ENCODE results near the gene HOXB6. TPM values are rescaled to one million over a fixed set of nuclear protein-coding genes. Genes with fewer than 3 reads are reported as not detected.

HOXB6 gene
- total RNA-seq, 6 donors from 2014 or later = 1.1 to 11.3 (median 7.0) TPM

DNA sequence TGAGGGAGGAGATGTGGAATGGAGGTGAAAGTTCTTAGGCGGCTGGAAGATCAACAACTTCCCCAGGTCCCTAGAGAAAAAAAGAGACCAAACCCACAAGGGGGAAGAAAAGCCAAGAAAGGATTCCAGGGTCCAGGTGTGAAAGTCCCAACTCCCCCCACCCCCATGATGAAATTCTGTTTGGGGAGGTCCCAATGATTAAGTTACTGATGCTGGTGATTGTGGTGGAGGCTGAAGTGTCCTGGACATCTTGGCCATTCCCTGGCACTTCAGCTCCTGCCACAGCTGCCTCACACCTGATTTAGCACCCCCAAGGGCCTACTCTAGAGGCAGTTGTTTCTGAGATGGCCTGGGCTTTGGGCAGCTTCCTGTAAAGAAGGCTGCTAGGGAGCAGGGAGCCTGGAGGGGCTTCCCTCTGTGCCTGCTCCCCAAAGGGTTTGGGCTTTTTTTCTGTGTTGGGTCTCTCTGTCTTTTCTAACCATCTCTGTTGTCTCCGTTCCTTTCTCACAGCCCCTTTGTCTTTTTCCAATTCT lies 39.7 kb downstream of the HOXB6 start:
- Histone ChIP-seq H3K9me3 (no peaks in the 10 kb centered on the region), H3K27ac (peak overlapping the region in 3 of 4 donors; percentile 53 to 83 (median 56)), H3K36me3 (no peaks in the 10 kb centered on the region), H3K4me1 (peaks cover 9 to 17% (median 13%) of the 10 kb centered on the region in 4 donors), H3K27me3 (peaks cover 0 to 28% (median 6%) of the 10 kb centered on the region in 4 donors), H3K4me3 (no peak overlapping the region)
- 56 to 60% methylated on average over 2 of the region's 2 CpGs for WGBS, 2 donors
- TF ChIP-seq POLR2AphosphoS5 (IDR thresholded peaks at IDR 0.05) (no peak), CTCF (IDR thresholded peaks at IDR 0.05) (no peak), EP300 (IDR thresholded peaks at IDR 0.05) (no peak), POLR2A (IDR thresholded peaks at IDR 0.05) (no peak)
- ATAC-seq (ENCODE audit: low FRiP score in 2 of 2) = no peak
- DNase-seq = no peak

DNA sequence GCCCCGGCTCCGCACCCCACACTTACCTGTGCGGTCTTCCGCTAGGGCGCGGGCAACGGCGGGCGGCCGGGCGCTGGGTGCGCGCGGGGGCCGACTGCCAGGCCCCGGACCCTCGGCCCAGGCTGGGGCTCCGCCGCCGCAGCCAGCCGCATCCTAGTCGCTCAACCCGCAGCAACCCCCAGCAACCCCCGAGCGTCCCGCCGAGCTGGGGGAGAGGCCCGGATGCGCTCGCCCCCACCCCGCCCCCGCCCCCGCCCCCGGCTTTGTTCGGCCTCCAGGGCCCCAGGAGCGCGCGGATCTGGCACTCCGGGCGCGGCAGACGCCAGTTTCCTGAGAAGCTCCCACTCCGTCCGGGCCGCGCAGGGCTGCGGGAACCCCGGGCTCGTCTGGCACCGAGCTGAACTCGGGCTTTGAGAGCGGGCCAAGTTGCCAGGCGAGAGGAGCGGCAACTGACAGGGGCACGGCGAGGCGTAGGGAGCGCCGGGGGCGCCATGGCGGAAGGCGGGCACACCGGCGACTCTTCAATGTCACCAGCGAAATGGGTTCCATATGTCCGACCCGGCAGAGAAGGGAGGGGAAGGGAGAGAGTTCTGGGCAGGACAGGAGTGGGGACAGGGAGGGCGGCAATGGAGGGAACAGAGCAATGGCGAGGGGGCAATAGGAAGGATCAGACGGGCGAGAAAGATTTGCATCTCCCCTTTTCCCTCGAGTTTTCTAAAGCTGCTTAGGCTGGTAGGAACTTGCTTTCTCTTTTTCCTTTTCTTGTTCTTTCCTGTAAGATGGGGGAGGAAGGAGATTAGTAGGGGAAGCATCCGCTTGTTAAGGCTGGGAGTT lies 40.4 kb downstream of the HOXB6 start:
- Histone ChIP-seq H3K27ac (peak overlapping the region; percentile 56 to 83 (median 64)), H3K9me3 (no peaks in the 10 kb centered on the region), H3K27me3 (peaks cover 0 to 23% (median 4%) of the 10 kb centered on the region in 4 donors), H3K36me3 (no peaks in the 10 kb centered on the region), H3K4me1 (peaks cover 9 to 17% (median 13%) of the 10 kb centered on the region in 4 donors), H3K4me3 (peak overlapping the region; percentile 6 to 30 (median 20))
- DNase-seq (peak in 1 of 2 donors; percentile 86), ATAC-seq (ENCODE audit: low FRiP score in 2 of 2) (peak in 1 of 2 donors; percentile 39)
- 11 to 20% methylated on average over 23 to 39 of the region's 73 CpGs for WGBS, 2 donors
- TF ChIP-seq EP300 (IDR thresholded peaks at IDR 0.05) (no peak), POLR2AphosphoS5 (IDR thresholded peaks at IDR 0.05) (no peak), CTCF (IDR thresholded peaks at IDR 0.05) (no peak), POLR2A (IDR thresholded peaks at IDR 0.05) (no peak)

- Histone ChIP-seq H3K4me1 (peaks cover 9 to 17% (median 13%) of the 10 kb centered on the region in 4 donors), H3K27me3 (peaks cover 0 to 21% (median 4%) of the 10 kb centered on the region in 4 donors), H3K4me3 (peak overlapping the region in 3 of 4 donors; percentile 17 to 30 (median 23)), H3K36me3 (no peaks in the 10 kb centered on the region), H3K27ac (peak overlapping the region; percentile 56 to 83 (median 64)), H3K9me3 (no peaks in the 10 kb centered on the region)
- TF ChIP-seq EP300 (IDR thresholded peaks at IDR 0.05) (no peak), POLR2A (IDR thresholded peaks at IDR 0.05) (no peak), POLR2AphosphoS5 (IDR thresholded peaks at IDR 0.05) (no peak), CTCF (IDR thresholded peaks at IDR 0.05) (no peak)
- DNase-seq = no peak
- 40 to 43% methylated on average over 8 to 10 of the region's 10 CpGs for WGBS, 2 donors
- ATAC-seq (ENCODE audit: low FRiP score in 2 of 2) = no peak
Measured at GRCh38 chr17:48563867-48564187, 41.0 kb downstream of the HOXB6 start.

GRCh38 chr17:48563385-48563838 lies 41.4 kb downstream of the HOXB6 start:
- ATAC-seq (ENCODE audit: low FRiP score in 2 of 2) (no peak), DNase-seq (no peak)
- H3K4me1 ChIP-seq = peaks cover 9 to 17% (median 13%) of the 10 kb centered on the region in 4 donors
- peaks cover 0 to 17% (median 4%) of the 10 kb centered on the region in 4 donors for H3K27me3 ChIP-seq
- H3K4me3 ChIP-seq = peak overlapping the region in 2 of 4 donors; percentile 23 to 30
- no peak for TF ChIP-seq CTCF (IDR thresholded peaks at IDR 0.05)
- TF ChIP-seq POLR2AphosphoS5 (IDR thresholded peaks at IDR 0.05) = no peak
- TF ChIP-seq POLR2A (IDR thresholded peaks at IDR 0.05) = no peak
- no peak for TF ChIP-seq EP300 (IDR thresholded peaks at IDR 0.05)
- H3K27ac ChIP-seq = peak overlapping the region; percentile 56 to 83 (median 64)
- no peaks in the 10 kb centered on the region for H3K9me3 ChIP-seq
- 63 to 74% methylated on average over 5 to 6 of the region's 6 CpGs for WGBS, 2 donors
- H3K36me3 ChIP-seq = no peaks in the 10 kb centered on the region

Data from upper lobe of left lung (tissue), 6 donors.